Measurements from ENCODE around the gene WDR3.

The WDR3 gene

DNA sequence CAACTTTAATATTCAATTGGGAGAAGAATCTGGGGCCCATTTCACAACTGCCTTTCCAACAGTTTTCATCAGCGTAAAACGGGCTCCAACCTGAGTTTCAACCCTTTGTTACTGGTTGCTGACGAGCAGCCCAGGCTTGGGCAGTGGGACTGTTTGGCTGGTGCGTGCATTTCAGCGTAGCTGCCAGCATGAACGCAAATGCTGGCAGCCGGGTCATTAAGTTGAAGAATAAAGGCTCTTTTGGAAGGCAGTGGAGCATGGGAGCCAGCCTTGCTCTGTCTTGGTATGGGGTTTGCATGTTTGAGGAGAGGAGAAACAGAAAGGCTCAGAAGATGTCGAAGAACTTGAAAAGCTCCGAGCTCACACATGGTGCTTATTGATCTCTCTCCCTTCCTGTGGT lies 40.7 kb downstream of the WDR3 start:
- TF ChIP-seq, protein P1, sequence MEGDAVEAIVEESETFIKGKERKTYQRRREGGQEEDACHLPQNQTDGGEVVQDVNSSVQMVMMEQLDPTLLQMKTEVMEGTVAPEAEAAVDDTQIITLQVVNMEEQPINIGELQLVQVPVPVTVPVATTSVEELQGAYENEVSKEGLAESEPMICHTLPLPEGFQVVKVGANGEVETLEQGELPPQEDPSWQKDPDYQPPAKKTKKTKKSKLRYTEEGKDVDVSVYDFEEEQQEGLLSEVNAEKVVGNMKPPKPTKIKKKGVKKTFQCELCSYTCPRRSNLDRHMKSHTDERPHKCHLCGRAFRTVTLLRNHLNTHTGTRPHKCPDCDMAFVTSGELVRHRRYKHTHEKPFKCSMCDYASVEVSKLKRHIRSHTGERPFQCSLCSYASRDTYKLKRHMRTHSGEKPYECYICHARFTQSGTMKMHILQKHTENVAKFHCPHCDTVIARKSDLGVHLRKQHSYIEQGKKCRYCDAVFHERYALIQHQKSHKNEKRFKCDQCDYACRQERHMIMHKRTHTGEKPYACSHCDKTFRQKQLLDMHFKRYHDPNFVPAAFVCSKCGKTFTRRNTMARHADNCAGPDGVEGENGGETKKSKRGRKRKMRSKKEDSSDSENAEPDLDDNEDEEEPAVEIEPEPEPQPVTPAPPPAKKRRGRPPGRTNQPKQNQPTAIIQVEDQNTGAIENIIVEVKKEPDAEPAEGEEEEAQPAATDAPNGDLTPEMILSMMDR (IDR thresholded peaks at IDR 0.05; ENCODE audit: extremely low read depth, missing control alignments), result no peak

DNA sequence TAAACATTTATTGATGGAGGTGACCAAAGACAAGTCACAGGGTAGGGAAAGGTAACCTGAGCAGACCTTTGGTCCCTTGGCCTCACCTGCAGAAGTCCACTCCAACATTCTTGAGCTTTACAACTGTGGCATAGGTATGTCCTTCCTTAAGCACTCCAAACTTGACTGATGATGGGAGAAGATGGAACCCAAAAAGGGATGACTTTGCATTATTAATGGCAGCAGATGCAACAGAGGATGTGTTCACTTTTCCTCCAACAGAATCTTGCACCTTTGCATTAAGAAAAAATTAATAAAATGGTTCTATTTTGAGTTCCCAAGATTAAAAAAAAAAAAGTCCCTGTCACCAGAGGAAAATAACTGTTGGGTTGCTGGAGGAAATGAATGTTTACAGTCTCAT lies 42.2 kb downstream of the WDR3 start:
- TF ChIP-seq, protein P1 (IDR thresholded peaks at IDR 0.05; ENCODE audit: extremely low read depth, missing control alignments), result no peak
- DNase-seq (ENCODE audit: low spot score), result no peak

More for the DNA sequence above, 40.7 kb downstream of the WDR3 start:
- no peak for DNase-seq (ENCODE audit: low spot score)

DNA sequence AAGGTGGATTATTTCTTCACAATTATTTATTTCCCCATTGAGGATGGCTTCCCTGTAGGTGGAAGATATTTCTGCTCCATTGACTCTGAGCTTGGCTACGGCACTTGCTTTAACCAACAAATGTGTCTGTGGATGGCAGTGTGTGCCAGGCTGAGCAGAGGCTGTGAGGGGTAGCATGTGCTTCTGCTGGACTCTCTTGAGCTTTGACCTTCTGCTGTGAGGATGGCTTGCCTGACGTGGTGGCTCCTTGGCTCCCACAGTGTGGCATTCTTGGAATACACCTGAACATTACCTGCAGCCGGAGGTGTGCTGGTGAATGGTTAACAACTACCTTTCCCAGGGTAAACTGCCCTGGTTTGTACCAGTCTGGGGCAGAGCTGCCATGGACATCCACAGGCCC lies 46.8 kb downstream of the WDR3 start:
- TF ChIP-seq, protein P1 (IDR thresholded peaks at IDR 0.05; ENCODE audit: extremely low read depth, missing control alignments), result no peak
- DNase-seq (ENCODE audit: low spot score), result no peak

DNA sequence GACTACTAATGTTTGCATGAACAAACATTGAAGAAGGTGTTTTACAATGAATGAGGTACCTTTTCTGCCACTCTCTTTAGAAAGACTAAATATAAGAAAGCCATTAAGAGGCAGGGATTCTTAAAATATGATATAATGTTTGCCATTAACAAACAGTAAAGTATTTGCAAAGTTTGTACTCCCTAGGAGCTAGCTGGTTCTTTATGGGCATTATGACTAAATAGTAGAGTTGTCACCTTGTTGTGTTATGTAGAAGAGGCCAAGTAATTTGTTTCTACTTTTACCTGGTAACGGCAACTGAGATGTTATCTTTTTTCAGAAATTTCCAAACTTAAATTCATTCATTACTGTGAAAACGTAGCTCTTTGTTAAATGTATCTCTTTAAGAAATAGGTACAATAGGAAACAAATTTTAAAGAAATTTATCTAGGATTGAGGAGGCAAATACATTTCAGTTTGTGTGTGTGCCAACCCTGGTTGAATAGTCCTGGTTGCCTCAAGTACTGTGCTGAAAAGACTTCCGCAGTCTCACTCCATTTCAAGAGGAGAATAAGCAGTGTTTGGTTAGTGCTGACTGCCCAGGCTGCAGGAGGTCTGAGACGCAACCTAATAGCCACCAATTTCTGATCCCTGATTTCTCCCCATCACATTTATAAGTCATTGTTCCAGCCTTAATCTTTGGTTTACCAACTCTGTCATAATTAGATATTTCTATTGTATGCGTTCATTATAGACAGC lies 52.1 kb downstream of the WDR3 start:
- TF ChIP-seq, protein P1 (IDR thresholded peaks at IDR 0.05; ENCODE audit: extremely low read depth, missing control alignments), result no peak
- no peak for DNase-seq (ENCODE audit: low spot score)

DNA sequence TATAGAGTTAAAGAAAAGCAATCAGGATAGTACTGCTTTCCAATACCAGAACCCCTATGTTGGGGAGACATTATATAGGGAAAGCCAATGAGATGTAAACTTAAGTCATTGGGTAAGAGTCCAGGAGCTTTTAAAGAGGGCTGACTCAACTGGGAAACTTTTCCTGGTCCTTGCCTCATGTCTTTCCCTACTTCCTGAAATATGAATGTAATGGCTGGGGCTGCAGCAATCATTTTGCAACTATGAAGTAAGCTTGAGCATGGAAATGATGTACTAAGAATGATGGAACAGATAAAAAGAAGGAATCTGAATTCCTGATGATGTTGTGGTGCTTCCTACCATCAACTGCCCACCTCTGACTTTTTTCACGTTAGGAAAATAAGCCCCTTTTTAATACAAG lies 55.7 kb downstream of the WDR3 start:
- DNase-seq (ENCODE audit: low spot score), result no peak

DNA sequence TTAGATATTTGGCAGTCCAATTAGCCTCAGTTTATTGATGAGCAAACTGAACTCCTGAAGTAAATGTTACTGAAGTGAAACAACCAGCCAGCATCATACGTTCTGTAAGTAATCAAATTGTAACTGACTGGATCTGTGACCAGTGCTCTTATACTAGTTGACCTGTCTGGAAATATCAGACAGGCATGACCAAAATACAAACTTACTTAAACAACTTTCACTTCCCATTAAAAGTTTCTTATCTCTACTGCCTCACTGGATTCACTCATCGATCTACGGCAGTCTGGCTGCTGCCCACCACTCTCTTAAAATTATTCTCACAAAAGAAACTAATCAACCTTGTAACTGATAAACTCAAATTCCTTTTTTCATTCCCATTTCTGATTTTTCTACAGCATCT lies 56.4 kb downstream of the WDR3 start:
- TF ChIP-seq, protein P1 (IDR thresholded peaks at IDR 0.05; ENCODE audit: extremely low read depth, missing control alignments), result no peak
- DNase-seq (ENCODE audit: low spot score), result no peak

More for the DNA sequence above, 55.7 kb downstream of the WDR3 start:
- TF ChIP-seq, protein P1 (IDR thresholded peaks at IDR 0.05; ENCODE audit: extremely low read depth, missing control alignments), result no peak

DNA sequence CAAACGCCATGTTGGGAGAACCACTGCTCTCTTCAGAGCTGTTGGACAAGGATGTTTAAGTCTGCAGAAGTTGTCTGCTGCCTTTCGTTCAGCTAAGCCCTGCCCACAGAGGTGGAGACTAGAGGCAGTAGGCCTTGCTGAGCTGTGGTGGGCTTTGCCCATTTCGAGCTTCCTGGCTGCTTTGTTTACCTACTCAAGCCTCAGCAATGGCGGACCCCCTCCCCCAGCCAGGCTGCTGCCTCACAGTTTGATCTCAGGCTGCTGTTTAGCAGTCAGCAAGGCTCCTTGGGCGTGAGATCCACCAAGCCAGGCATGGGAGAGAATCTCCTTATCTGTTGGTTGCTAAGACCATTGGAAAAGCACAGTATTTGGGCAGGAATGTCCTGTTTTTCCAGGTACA lies 74.8 kb downstream of the WDR3 start:
- no peak for DNase-seq (ENCODE audit: low spot score)
- TF ChIP-seq, protein P1 (IDR thresholded peaks at IDR 0.05; ENCODE audit: extremely low read depth, missing control alignments), result no peak
